Measurements from ENCODE around the gene CD82. TPM values are rescaled to one million over a fixed set of nuclear protein-coding genes. Genes with fewer than 3 reads are reported as not detected.
"Not testable (repeated sequence)": the region's sequence is repeated elsewhere in the genome, so short reads cannot be mapped to it uniquely, and the experiment has no call there.

CD82 gene
- total and polyA plus RNA-seq, 12 donors, result 2.3 to 53.4 (median 17.8) TPM

DNA sequence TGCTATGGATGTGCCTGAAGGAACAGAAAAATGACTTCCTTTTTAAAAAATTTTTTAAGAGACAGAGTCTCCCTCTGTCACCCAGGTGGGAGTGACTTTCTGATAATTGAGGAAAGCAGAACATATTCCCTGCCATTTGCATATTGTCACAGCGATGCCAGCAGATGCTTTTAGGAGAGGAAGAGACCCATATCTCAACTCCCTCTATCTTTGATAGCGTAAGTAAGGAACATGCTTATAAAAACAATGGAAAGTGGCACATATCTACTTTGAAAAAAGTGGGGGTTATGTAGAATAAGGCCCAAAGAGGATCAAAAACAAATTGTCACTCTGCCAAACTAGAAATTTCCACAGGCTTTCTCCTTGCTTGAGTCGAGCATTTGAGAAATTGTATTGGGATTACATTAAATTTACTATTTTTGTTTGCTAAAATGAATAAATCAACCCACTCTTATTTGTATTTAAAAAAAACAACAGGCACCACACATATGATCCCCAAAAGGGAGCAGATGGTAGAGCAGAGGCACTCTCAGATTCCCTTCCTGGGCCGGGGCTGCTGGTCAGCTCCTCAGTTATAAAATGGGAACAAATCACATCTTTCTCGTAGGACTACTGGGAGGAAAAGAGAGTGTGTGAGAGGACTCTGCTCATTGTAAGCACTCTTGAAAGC, 92.5 kb downstream of the CD82 start:
- Histone ChIP-seq H3K4me3 (no peak overlapping the region), H3K27ac (no peak overlapping the region), H3K36me3 (replicated peaks in 1 of 2) (no peaks in the 10 kb centered on the region), H3K27me3 (no peaks in the 10 kb centered on the region), H3K4me1 (replicated peaks in 1 of 2) (no peaks in the 10 kb centered on the region), H3K9me3 (replicated peaks in 1 of 3) (no peaks in the 10 kb centered on the region)
- DNase-seq, result no peak
- WGBS, 4 donors, result 85 to 92% (median 86%) methylated on average over 5 of the region's 5 CpGs
- TF ChIP-seq, protein P1, sequence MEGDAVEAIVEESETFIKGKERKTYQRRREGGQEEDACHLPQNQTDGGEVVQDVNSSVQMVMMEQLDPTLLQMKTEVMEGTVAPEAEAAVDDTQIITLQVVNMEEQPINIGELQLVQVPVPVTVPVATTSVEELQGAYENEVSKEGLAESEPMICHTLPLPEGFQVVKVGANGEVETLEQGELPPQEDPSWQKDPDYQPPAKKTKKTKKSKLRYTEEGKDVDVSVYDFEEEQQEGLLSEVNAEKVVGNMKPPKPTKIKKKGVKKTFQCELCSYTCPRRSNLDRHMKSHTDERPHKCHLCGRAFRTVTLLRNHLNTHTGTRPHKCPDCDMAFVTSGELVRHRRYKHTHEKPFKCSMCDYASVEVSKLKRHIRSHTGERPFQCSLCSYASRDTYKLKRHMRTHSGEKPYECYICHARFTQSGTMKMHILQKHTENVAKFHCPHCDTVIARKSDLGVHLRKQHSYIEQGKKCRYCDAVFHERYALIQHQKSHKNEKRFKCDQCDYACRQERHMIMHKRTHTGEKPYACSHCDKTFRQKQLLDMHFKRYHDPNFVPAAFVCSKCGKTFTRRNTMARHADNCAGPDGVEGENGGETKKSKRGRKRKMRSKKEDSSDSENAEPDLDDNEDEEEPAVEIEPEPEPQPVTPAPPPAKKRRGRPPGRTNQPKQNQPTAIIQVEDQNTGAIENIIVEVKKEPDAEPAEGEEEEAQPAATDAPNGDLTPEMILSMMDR (IDR thresholded peaks at IDR 0.05), result no peak
- no peak for TF ChIP-seq POLR2A (IDR thresholded peaks at IDR 0.05)
- intact Hi-C loops (cut with DNase I), result no loop called here

DNA sequence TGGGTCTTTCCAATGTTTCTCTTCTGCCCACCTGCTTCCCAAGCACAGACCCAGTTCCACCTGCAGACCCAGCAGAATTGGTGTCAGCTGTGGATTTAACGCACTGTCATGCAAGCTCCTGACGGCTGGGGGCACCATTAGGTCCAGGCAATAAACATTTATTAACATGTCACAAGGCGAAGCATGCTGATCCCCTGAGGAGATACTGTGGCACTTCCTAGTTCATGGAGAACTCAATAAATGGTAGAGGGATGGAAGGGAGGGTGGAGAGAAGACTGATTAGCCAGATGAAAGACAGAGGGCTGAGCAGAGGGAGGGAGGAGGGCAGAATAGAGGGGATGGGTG, 93.0 kb downstream of the CD82 start:
- TF ChIP-seq, protein P1 (IDR thresholded peaks at IDR 0.05), result peak in 4 of 6 experiments; percentile 13 to 47 (median 24)
- TF ChIP-seq POLR2A (IDR thresholded peaks at IDR 0.05), result no peak
- Histone ChIP-seq H3K36me3 (replicated peaks in 1 of 2) (no peaks in the 10 kb centered on the region), H3K27me3 (no peaks in the 10 kb centered on the region), H3K4me3 (no peak overlapping the region), H3K27ac (no peak overlapping the region), H3K4me1 (replicated peaks in 1 of 2) (no peaks in the 10 kb centered on the region), H3K9me3 (replicated peaks in 1 of 3) (no peaks in the 10 kb centered on the region)
- 26 to 60% (median 50%) methylated on average over 3 of the region's 3 CpGs for whole genome bisulfite sequencing, 4 donors
- intact Hi-C loops (cut with DNase I), result no loop called here
- DNase-seq, result peak in 3 of 7 donors; percentile 14 to 70 (median 29)

DNA sequence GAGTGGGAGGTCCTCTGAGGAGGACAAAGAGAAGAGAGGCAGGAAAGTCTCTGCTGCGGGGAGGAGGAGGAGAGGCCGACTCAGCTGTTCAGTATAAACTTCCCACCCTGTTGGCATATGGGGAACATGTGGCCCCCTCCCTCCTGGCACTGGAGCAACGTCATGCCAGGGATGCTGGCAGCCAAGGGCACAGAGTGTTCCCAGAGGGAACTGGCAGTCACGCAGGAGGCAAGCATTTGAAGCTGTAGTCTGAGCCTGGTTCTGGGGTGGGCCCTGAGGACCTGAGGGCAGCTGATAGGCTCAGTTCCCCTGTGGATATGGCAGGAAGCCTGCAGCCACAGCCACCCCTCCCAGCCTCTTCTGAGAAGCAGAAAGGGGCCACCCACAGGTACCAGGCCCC, 94.2 kb downstream of the CD82 start:
- no peak overlapping the region for H3K27ac ChIP-seq
- no peaks in the 10 kb centered on the region for H3K27me3 ChIP-seq
- H3K4me3 ChIP-seq, result no peak overlapping the region
- WGBS, 4 donors, result 34 to 65% (median 46%) methylated on average over 2 to 4 of the region's 4 CpGs
- no peaks in the 10 kb centered on the region for H3K4me1 ChIP-seq (replicated peaks in 1 of 2)
- intact Hi-C loops (cut with DNase I), result no loop called here
- no peaks in the 10 kb centered on the region for H3K36me3 ChIP-seq (replicated peaks in 1 of 2)
- H3K9me3 ChIP-seq (replicated peaks in 1 of 3), result no peaks in the 10 kb centered on the region
- TF ChIP-seq POLR2A (IDR thresholded peaks at IDR 0.05), result no peak
- TF ChIP-seq, protein P1 (IDR thresholded peaks at IDR 0.05), result no peak
- peak in 2 of 7 donors; percentile 17 to 75 for DNase-seq

DNA sequence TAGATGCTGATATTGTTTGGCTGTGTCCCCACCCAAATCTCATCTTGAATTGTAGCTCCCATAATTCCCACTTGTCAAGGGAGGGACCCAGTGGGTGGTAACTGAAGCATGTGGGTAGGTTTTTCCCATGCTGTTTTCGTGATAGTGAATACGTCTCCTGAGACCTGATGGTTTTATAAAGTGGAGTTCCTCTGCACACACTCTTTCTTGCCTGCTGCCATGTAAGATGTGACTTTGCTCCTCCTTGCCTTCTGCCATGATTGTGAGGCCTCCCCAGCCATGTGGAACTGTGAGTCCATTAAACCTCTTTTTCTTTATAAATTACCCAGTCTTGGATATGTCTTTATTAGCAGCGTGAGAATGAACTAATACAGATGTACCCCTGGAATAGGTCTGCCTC, 95.1 kb downstream of the CD82 start:
- H3K36me3 ChIP-seq (replicated peaks in 1 of 2); H3K4me3 ChIP-seq; H3K9me3 ChIP-seq (replicated peaks in 1 of 3); H3K27ac ChIP-seq; DNase-seq; H3K27me3 ChIP-seq; H3K4me1 ChIP-seq (replicated peaks in 1 of 2); intact Hi-C loops (cut with DNase I): not testable (repeated sequence)
- WGBS, 4 donors, result 93 to 98% (median 97%) methylated on average over 3 of the region's 3 CpGs

DNA sequence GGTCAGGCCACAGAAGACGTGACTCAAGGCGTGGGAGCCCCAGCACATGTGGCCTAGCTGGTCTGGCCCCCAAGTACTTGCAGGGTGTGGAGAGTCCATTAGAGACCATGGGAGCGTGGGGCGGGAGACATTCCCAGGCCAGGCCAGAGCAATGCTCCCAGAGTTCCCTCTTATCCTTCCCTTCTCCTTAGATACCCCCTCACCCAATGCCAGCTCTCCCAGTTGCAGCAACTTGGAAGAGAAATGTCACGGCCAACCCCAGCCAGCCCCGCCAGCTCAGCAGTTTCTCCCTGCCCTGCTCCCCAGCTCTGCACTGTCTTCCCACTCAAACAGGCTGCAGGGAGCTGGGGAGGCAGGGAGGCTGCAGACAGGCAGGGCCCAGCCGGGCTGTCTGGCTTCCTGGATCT, 95.9 kb downstream of the CD82 start:
- H3K4me1 ChIP-seq (replicated peaks in 1 of 2), result no peaks in the 10 kb centered on the region
- DNase-seq, result peak in 3 of 7 donors; percentile 16 to 32 (median 30)
- TF ChIP-seq, protein P1 (IDR thresholded peaks at IDR 0.05), result no peak
- no peak for TF ChIP-seq POLR2A (IDR thresholded peaks at IDR 0.05)
- H3K36me3 ChIP-seq (replicated peaks in 1 of 2), result no peaks in the 10 kb centered on the region
- intact Hi-C loops (cut with DNase I), result no loop called here
- H3K27ac ChIP-seq, result no peak overlapping the region
- H3K9me3 ChIP-seq (replicated peaks in 1 of 3), result no peaks in the 10 kb centered on the region
- no peak overlapping the region for H3K4me3 ChIP-seq
- WGBS, 4 donors, result 72 to 78% (median 77%) methylated on average over 7 of the region's 7 CpGs
- no peaks in the 10 kb centered on the region for H3K27me3 ChIP-seq
